ENCODE data around the gene B4GALT2. TPM values are rescaled to one million over a fixed set of nuclear protein-coding genes. Genes with fewer than 3 reads are reported as not detected.

The B4GALT2 gene
- total RNA-seq, 1 donor from 2014 or later: 61.7 TPM

- H3K36me3 Mint-ChIP-seq (ENCODE audit: insufficient read depth): peaks cover 10% of the 10 kb centered on the region
- no peak overlapping the region for H3K4me3 Mint-ChIP-seq (ENCODE audit: low read depth)
- no peak for TF ChIP-seq CTCF (IDR thresholded peaks at IDR 0.05; ENCODE audit: unreplicated experiment)
- H3K27ac Mint-ChIP-seq: no peak overlapping the region
- no peaks in the 10 kb centered on the region for H3K9me3 Mint-ChIP-seq (ENCODE audit: low read depth)
- DNase-seq (ENCODE audit: low spot score, unreplicated experiment): no peak
- no peaks in the 10 kb centered on the region for H3K4me1 Mint-ChIP-seq (ENCODE audit: low read depth)
- no peaks in the 10 kb centered on the region for H3K27me3 Mint-ChIP-seq
Measured at GRCh38 chr1:43961692-43962091, 17.3 kb upstream of the B4GALT2 start.

GRCh38 chr1:43962324-43962723 is 16.7 kb upstream of the B4GALT2 start:
- TF ChIP-seq CTCF (IDR thresholded peaks at IDR 0.05; ENCODE audit: unreplicated experiment): no peak
- no peaks in the 10 kb centered on the region for H3K9me3 Mint-ChIP-seq (ENCODE audit: low read depth)
- peaks cover 9% of the 10 kb centered on the region for H3K36me3 Mint-ChIP-seq (ENCODE audit: insufficient read depth)
- H3K27ac Mint-ChIP-seq: no peak overlapping the region
- H3K27me3 Mint-ChIP-seq: no peaks in the 10 kb centered on the region
- H3K4me1 Mint-ChIP-seq (ENCODE audit: low read depth): no peaks in the 10 kb centered on the region
- no peak for DNase-seq (ENCODE audit: low spot score, unreplicated experiment)
- no peak overlapping the region for H3K4me3 Mint-ChIP-seq (ENCODE audit: low read depth)

- H3K36me3 Mint-ChIP-seq (ENCODE audit: insufficient read depth): peaks cover 11% of the 10 kb centered on the region
Measured at GRCh38 chr1:43963006-43963405, 16.0 kb upstream of the B4GALT2 start.

GRCh38 chr1:43963890-43964289 is 15.1 kb upstream of the B4GALT2 start:
- DNase-seq (ENCODE audit: low spot score, unreplicated experiment): no peak
- no peaks in the 10 kb centered on the region for H3K4me1 Mint-ChIP-seq (ENCODE audit: low read depth)
- no peak overlapping the region for H3K4me3 Mint-ChIP-seq (ENCODE audit: low read depth)
- H3K27me3 Mint-ChIP-seq: no peaks in the 10 kb centered on the region
- H3K27ac Mint-ChIP-seq: no peak overlapping the region
- no peaks in the 10 kb centered on the region for H3K9me3 Mint-ChIP-seq (ENCODE audit: low read depth)
- H3K36me3 Mint-ChIP-seq (ENCODE audit: insufficient read depth): peaks cover 8% of the 10 kb centered on the region
- TF ChIP-seq CTCF (IDR thresholded peaks at IDR 0.05; ENCODE audit: unreplicated experiment): no peak

More at GRCh38 chr1:43963006-43963405, 16.0 kb upstream of the B4GALT2 start:
- no peak for TF ChIP-seq CTCF (IDR thresholded peaks at IDR 0.05; ENCODE audit: unreplicated experiment)
- Mint-ChIP-seq H3K27ac (no peak overlapping the region), H3K27me3 (no peaks in the 10 kb centered on the region), H3K4me1 (ENCODE audit: low read depth) (no peaks in the 10 kb centered on the region), H3K9me3 (ENCODE audit: low read depth) (no peaks in the 10 kb centered on the region), H3K4me3 (ENCODE audit: low read depth) (no peak overlapping the region)
- DNase-seq (ENCODE audit: low spot score, unreplicated experiment): no peak

GRCh38 chr1:43965316-43965715 is 13.7 kb upstream of the B4GALT2 start:
- H3K4me3 Mint-ChIP-seq (ENCODE audit: low read depth): no peak overlapping the region
- peaks cover 7% of the 10 kb centered on the region for H3K36me3 Mint-ChIP-seq (ENCODE audit: insufficient read depth)
- no peak for DNase-seq (ENCODE audit: low spot score, unreplicated experiment)
- H3K4me1 Mint-ChIP-seq (ENCODE audit: low read depth): peaks cover 7% of the 10 kb centered on the region
- no peaks in the 10 kb centered on the region for H3K27me3 Mint-ChIP-seq
- H3K27ac Mint-ChIP-seq: no peak overlapping the region
- H3K9me3 Mint-ChIP-seq (ENCODE audit: low read depth): no peaks in the 10 kb centered on the region
- TF ChIP-seq CTCF (IDR thresholded peaks at IDR 0.05; ENCODE audit: unreplicated experiment): no peak
